HEK293T (cell line): ENCODE data around the gene CPLX3.

ENCODE experiments used
- CTCF ChIA-PET: fragments of 350-600 bp; formaldehyde crosslinking; extraction: SDS; loops from one replicate; lab custom pipeline; 2021; ENCODE audit warnings: antibody characterized with exemption, inconsistent platforms; lab: Yijun Ruan, JAX
- POLR2A ChIA-PET: fragments of 350-600 bp; formaldehyde crosslinking; extraction: SDS; loops from one replicate; lab custom pipeline; 2020; ENCODE audit warnings: antibody characterized with exemption, inconsistent platforms; lab: Yijun Ruan, JAX
- DNase-seq: peaks from one replicate; pipeline ENCODE4 v3.0.0; 2012; ENCODE audit warnings: mixed read lengths; ENCODE audit errors: extremely low spot score
- ARNT ChIP-seq: fragments of 450-650 bp; IDR thresholded peaks from 2 replicates; pipeline ENCODE4 v1.6.1; 2017; ENCODE audit warnings: mild to moderate bottlenecking
- BHLHE40 ChIP-seq: fragments of 450-650 bp; IDR thresholded peaks from 2 replicates; pipeline ENCODE4 v1.6.1; 2016; ENCODE audit warnings: mild to moderate bottlenecking, moderate library complexity, borderline replicate concordance
- CTBP1 ChIP-seq: fragments of 450-650 bp; IDR thresholded peaks from 2 replicates; pipeline ENCODE4 v1.6.1; 2016; ENCODE audit warnings: borderline replicate concordance
- ELF4 ChIP-seq: fragments of 450-650 bp; IDR thresholded peaks from 2 replicates; pipeline ENCODE4 v1.6.1; 2017; ENCODE audit warnings: antibody characterized with exemption
- FOXA1 ChIP-seq: fragments of 450-650 bp; IDR thresholded peaks from 2 replicates; pipeline ENCODE4 v1.6.1; 2016; ENCODE audit warnings: mild to moderate bottlenecking
- FOXK2 ChIP-seq: fragments of 450-650 bp; IDR thresholded peaks from 2 replicates; pipeline ENCODE4 v1.6.1; 2016; ENCODE audit warnings: mild to moderate bottlenecking
- FOXM1 ChIP-seq: fragments of 450-650 bp; IDR thresholded peaks from 2 replicates; pipeline ENCODE4 v1.6.1; 2017; ENCODE audit warnings: mild to moderate bottlenecking, borderline replicate concordance
- HDGF ChIP-seq: fragments of 450-650 bp; IDR thresholded peaks from 2 replicates; pipeline ENCODE4 v1.6.1; 2017; ENCODE audit warnings: antibody characterized with exemption, borderline replicate concordance
- L3MBTL2 ChIP-seq: fragments of 450-650 bp; conservative IDR thresholded peaks from 2 replicates; pipeline ENCODE4 v1.6.1; 2016; ENCODE audit warnings: mild to moderate bottlenecking
- LEF1 ChIP-seq: fragments of 450-650 bp; IDR thresholded peaks from 2 replicates; pipeline ENCODE4 v1.6.1; 2017; ENCODE audit warnings: mild to moderate bottlenecking, borderline replicate concordance
- NFRKB ChIP-seq: fragments of 450-650 bp; IDR thresholded peaks from 2 replicates; pipeline ENCODE4 v1.6.1; 2016; ENCODE audit warnings: mild to moderate bottlenecking, moderate library complexity
- PKNOX1 ChIP-seq: fragments of 450-650 bp; IDR thresholded peaks from 2 replicates; pipeline ENCODE4 v1.6.1; 2016
- SP1 ChIP-seq: fragments of 450-650 bp; IDR thresholded peaks from 2 replicates; pipeline ENCODE4 v1.6.1; 2017
- SUZ12 ChIP-seq: fragments of 450-650 bp; IDR thresholded peaks from 2 replicates; pipeline ENCODE4 v1.6.1; 2016; ENCODE audit warnings: mild to moderate bottlenecking
- TARDBP ChIP-seq: fragments of 450-650 bp; IDR thresholded peaks from 2 replicates; pipeline ENCODE4 v1.6.1; 2016
- ZNF384 ChIP-seq: fragments of 450-650 bp; IDR thresholded peaks from 2 replicates; pipeline ENCODE4 v1.6.1; 2016

The CPLX3 gene

GRCh38 chr15:74816624-74817369 lies 9.6 kb upstream of the CPLX3 start:
- ChIA-PET CTCF (interaction anchor here (0.8 to 1.0 kb wide), 2 partner anchors 36 to 45 kb away, joined by 3 read pairs; no protein-coding TSS in a partner anchor), POLR2A (interaction anchor here (1.1 to 1.4 kb wide), 2 partner anchors 25 to 90 kb away, joined by 3 read pairs; partner anchors contain the start of gene FAM219B)
- TF ChIP-seq TARDBP (no peak), HDGF (no peak), SP1 (no peak), L3MBTL2 (no peak), CTBP1 (no peak), ELF4 (no peak), BHLHE40 (no peak), LEF1 (no peak), FOXM1 (no peak), ZNF384 (no peak), SUZ12 (no peak), FOXK2 (no peak), PKNOX1 (no peak), FOXA1 (no peak), ARNT (no peak), NFRKB (no peak)
- DNase-seq: no peak

- DNase-seq: no peak
- ChIA-PET POLR2A (no interaction called here), CTCF (interaction anchor here (0.8 to 1.0 kb wide), 2 partner anchors 36 to 46 kb away, joined by 3 read pairs; no protein-coding TSS in a partner anchor)
- TF ChIP-seq TARDBP (no peak), ELF4 (no peak), HDGF (no peak), L3MBTL2 (no peak), FOXA1 (no peak), BHLHE40 (no peak), CTBP1 (no peak), ZNF384 (no peak), ARNT (no peak)
These were observed 9.1 kb upstream of the CPLX3 start for GRCh38 chr15:74817370-74817737.

GRCh38 chr15:74820056-74820455 lies 6.4 kb upstream of the CPLX3 start:
- DNase-seq: no peak
- ChIA-PET CTCF (no interaction called here), POLR2A (interaction anchor here (0.9 kb wide), 1 partner anchor 22 kb away, joined by 4 read pairs; no protein-coding TSS in a partner anchor)
- TF ChIP-seq ELF4 (no peak), ARNT (no peak), PKNOX1 (no peak), SUZ12 (no peak), TARDBP (no peak), SP1 (no peak), BHLHE40 (no peak), ZNF384 (no peak), FOXK2 (no peak), L3MBTL2 (no peak), LEF1 (no peak), CTBP1 (no peak)

- CTCF ChIA-PET: no interaction called here
- DNase-seq: no peak
- no peak for TF ChIP-seq ZNF384
- no peak for TF ChIP-seq CTBP1
- TF ChIP-seq LEF1: no peak
- POLR2A ChIA-PET: interaction anchor here (0.9 kb wide), 1 partner anchor 21 kb away, joined by 4 read pairs; no protein-coding TSS in a partner anchor
These were observed 5.2 kb upstream of the CPLX3 start for GRCh38 chr15:74821091-74821789.

GRCh38 chr15:74821790-74822158 lies 4.7 kb upstream of the CPLX3 start:
- no peak for DNase-seq
- ChIA-PET POLR2A (no interaction called here), CTCF (no interaction called here)
- no peak for TF ChIP-seq ARNT
- no peak for TF ChIP-seq NFRKB
- TF ChIP-seq TARDBP: no peak
- TF ChIP-seq ELF4: no peak
- TF ChIP-seq CTBP1: no peak
- no peak for TF ChIP-seq SP1
- no peak for TF ChIP-seq FOXK2
- TF ChIP-seq HDGF: no peak
- no peak for TF ChIP-seq LEF1
- TF ChIP-seq FOXA1: no peak
- TF ChIP-seq PKNOX1: no peak
- no peak for TF ChIP-seq FOXM1
- TF ChIP-seq BHLHE40: no peak
- TF ChIP-seq SUZ12: no peak
- TF ChIP-seq ZNF384: no peak
- TF ChIP-seq L3MBTL2: no peak

GRCh38 chr15:74822233-74822632 lies 4.2 kb upstream of the CPLX3 start:
- CTCF ChIA-PET: no interaction called here
- no peak for DNase-seq
- POLR2A ChIA-PET: no interaction called here
- TF ChIP-seq FOXA1: no peak
- TF ChIP-seq NFRKB: no peak
- no peak for TF ChIP-seq FOXK2
- TF ChIP-seq SP1: no peak
- no peak for TF ChIP-seq TARDBP
- no peak for TF ChIP-seq L3MBTL2
- no peak for TF ChIP-seq HDGF
